ENCODE measurements around the gene DCTN2.
A peak's percentile ranks its signal among the peaks of the same experiment; 100 is the strongest.
"Not testable (repeated sequence)": the region's sequence is repeated elsewhere in the genome, so short reads cannot be mapped to it uniquely, and the experiment has no call there.

Gene DCTN2

DNA sequence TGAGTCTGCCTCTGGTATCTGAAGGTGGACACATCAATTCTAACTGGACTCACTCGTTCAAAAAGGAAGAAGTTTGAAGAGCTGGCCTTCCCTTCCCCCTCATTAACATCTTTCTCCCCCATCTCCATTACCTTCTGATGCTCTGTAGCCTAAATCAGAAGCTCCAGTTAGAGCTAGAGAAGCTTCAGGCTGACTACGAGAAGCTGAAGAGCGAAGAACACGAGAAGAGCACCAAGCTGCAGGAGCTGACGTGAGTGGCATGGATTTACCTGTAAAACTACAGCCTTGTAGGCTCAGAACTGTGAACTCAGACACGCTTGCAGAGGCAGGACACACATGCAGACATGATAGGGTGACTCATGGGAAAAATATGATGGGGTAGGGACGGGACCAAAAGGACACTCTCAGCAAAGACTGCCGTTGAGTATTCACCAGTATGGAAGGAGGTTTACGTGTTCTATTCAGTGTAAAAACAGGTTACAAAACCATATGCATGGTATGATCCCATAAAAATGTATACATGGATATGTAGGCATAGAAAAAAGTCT is 29.7 kb upstream of the DCTN2 start:
- DNase-seq, result no peak

- DNase-seq, result no peak
Measured at GRCh38 chr12:57575771-57576612, 29.0 kb upstream of the DCTN2 start.

DNA sequence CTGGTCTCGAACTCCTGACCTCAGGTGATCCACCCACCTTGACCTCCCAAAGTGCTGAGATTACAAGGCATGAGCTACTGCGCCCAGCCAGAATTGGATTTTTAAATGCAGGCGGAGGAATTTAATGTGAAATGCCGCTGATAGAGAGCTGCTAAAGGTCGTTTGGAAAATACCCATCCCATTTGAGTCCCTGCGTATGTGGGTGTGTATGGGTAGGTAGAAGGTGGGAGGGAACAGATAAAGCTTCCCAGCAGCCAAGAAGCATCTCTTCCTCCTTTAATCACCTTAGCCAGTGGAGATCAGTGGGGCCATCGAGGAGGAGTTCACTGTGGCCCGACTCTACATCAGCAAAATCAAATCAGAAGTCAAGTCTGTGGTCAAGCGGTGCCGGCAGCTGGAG is 27.8 kb upstream of the DCTN2 start:
- DNase-seq, result no peak

DNA sequence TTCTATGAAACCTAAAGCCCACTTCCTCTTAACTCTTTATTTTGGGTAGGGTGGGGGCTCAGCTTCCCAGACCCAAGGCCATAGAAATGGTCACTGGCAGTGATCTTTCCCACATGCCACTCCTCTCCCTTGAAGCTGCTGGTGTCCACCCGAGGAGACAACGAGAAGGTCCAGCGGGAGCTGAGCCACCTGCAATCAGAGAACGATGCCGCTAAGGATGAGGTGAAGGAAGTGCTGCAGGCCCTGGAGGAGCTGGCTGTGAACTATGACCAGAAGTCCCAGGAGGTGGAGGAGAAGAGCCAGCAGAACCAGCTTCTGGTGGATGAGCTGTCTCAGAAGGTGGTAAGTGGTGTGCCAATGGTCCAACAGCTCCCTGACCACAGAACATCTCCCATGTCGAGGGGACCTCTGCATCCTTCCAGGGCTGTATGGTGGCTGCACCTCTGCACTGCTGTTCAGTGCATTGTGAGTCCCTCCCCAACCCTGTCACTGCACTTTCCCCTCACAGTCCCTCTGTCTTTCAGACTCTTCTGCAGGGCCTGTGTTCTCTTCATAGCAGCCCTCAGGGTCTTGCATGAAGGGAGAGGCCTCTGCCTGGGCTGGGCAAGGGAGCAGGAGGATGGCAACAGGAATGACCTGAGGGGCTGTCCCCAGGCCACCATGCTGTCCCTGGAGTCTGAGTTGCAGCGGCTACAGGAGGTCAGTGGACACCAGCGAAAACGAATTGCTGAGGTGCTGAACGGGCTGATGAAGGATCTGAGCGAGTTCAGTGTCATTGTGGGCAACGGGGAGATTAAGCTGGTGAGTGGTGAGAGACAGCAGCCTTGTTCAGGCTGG is 25.2 kb upstream of the DCTN2 start:
- no peak for DNase-seq

DNA sequence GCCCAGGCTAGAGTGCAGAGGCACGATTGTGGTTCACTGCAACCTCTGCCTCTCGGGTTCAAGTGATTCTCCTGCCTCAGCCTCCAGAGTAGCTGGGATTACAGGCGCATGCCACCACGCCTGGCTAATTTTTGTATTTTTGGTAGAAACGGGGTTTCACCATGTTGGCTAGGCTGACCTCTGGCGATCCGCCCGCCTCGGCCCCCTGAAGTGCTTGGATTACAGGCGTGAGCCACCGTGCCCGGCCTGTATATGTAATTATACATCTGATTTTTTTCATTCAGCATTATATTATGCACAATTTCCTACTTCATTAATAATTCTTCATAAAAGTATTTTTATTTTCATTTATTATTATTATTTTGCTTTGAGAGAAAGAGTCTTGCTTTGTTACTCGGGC is 23.4 kb upstream of the DCTN2 start:
- not testable (repeated sequence) for DNase-seq

DNA sequence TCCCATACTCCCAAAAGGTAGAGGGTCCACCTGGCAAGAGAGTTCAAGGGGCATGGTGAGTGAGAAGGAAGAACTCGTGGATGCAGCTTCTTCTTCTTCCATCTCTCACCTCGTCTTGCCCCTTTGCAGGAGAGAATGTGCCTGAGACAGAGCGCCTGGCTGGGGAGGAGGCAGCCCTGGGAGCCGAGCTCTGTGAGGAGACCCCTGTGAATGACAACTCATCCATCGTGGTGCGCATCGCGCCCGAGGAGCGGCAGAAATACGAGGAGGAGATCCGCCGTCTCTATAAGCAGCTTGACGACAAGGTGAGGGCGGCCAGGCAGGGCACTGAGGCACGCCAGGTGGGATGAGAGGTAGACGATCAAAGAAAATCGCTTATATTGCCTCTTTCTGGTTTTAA is 22.9 kb upstream of the DCTN2 start:
- no peak for DNase-seq

GRCh38 chr12:57568838-57569237 is 21.8 kb upstream of the DCTN2 start:
- no peak for DNase-seq

DNA sequence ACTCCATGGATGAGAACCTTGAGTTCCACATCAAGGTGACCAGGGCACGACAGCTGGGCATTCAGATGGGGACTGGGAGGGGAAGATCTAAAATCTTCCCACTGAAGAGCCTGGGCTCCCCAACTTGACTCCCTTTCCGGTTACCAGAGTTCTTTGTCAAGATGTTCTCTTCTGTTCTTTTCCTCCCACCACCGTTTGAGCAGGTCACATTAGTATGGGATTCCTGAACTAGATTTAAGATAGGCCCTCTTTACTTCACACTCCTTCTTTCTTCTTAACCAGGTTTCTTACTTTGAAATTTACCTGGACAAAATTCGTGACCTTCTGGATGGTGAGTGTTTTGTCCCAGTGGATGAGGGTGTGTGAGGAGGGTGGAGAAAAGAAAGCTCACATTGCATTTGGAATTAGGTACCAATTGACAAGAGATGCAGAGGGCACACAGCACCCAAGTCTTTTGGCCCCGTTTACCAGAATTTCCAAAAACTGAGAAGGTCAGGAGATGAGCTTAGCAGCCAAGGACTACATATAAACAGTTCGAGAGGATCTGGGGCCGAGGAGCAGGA is 17.3 kb upstream of the DCTN2 start:
- no peak for DNase-seq

GRCh38 chr12:57563358-57563757 is 16.4 kb upstream of the DCTN2 start:
- DNase-seq, result no peak

- DNase-seq, result not testable (repeated sequence)
Measured at GRCh38 chr12:57561117-57561516, 14.1 kb upstream of the DCTN2 start.

- DNase-seq, result no peak
Measured at GRCh38 chr12:57560516-57560915, 13.5 kb upstream of the DCTN2 start.

DNA sequence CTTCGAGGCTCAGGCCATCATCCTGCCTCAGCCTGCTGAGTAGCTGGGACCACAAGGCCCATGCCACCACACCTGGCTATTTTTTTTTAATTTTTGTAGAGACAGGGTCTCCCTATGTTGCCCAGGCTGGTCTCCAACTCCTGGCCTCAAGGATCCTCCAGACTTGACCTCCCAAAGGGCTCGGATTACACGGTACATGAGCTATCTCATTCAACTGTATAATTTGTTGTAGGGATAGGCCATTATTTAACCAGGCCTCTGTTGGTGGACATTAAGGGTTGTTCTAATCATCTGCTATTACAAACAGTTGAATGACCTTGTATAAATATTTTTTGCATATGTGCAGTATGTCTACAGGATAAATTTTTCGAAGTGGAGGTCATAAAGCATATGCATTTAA is 11.9 kb upstream of the DCTN2 start:
- DNase-seq, result no peak

- DNase-seq, result no peak
Measured at GRCh38 chr12:57554897-57555296, 7.9 kb upstream of the DCTN2 start.

DNA sequence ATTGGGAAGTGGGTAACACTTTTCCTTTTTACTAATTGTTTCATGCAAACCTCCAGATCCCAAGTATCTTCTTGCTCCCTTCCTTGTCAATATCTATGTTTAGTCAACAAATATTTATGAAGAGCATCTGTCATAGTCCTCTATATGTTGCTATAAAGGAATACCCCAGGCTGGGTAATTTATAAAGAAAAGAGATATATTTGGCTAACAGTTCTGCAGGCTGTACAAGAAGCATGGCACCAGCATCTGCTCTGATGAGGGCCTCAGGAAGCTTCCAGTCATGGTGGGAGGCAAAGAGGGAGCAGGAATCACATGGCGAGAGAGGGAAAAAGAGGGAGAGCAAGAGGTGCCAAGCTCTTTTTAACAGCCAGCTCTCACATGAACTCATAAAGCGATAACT is 7.5 kb upstream of the DCTN2 start:
- DNase-seq, result no peak

DNA sequence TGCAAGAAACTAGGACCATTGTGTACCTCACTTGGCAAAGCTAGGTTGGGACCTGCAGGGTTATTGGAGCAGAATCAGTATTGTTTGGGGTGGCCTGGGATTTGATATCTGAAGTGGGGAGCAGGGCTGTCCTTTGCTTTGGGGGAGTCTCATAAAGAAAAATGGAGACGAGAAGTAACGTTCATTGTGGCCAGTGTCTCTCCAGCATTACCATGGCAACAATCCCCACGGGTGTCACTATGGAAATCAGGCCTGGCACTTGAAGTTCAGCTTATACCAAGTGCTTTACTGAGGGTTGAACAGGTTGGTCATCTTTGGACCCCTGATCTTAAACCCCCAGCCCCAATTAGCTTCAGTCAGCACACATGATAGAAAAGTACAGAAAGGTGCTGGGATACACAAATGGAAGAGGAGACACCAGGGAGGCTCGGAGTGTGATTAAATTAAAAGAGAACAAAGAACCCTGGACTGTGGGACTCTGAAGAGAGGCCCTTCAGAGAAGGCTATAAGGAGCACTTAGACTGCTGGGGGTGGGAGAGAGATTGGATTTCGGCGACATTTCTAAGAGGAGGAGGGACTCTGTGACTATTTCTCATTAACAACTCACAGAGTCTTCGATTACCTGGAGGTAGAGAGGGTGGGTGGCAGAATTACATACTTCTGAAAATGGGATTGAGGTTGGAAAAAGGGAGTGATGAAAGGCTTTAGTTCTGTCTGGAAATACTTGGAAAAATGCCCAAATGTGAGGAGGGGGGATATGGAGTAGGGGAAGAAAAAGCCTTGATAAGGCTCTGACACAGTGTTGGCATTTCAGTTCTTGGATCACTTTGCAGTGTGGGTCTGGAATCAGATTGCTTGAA is 6.6 kb upstream of the DCTN2 start:
- DNase-seq, result no peak

- no peak for DNase-seq
Measured at GRCh38 chr12:57552835-57553313, 5.9 kb upstream of the DCTN2 start.

DNA sequence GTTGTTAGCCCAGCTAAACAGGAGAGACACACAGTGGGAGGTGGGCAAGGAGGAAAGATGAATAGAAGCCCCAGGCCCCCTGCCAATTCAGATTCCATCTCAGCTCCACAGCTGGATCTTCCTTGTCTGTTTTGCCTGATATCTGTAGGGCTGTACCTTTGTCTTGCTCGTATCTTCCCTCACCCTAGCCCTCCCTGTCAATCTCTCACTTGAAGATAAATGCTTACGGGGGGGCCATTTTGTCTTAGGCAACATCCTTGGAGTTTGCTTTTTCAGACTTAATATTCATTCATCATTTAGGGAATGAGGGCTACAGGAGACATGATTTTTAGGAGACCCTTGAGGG is 5.3 kb upstream of the DCTN2 start:
- no peak for DNase-seq

DNA sequence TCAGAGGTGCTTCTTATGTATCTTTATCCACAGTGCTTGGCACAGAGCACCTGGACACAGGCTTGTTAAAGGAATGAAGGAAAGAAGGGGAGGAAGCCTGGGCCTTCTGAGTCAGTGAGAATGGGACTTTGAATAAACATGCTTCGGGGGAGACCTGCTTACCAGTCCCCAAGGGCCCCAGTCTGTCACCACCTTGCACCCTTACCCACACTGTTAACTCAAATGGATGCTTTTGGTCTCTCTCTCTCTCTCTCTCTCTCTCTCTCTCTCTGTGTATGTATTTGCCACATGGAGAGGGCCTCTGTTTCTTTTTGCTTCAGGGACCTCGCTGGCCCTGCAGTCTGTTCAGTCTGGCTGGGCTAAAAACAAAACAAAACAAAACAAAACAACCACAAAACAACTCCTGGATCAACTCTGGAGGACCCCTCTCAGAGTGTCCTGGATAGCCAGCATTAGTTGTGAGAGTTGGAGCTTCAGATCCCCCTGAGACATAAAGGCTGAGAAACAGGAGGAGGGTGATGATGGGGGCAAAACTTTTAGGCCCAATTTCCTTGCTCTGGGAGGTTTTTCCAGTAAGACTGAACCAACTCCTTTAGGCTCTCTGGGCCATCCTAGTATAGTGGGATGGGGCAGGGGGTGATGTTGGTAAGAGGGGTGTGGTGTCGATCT is 4.8 kb upstream of the DCTN2 start:
- no peak for DNase-seq

DNA sequence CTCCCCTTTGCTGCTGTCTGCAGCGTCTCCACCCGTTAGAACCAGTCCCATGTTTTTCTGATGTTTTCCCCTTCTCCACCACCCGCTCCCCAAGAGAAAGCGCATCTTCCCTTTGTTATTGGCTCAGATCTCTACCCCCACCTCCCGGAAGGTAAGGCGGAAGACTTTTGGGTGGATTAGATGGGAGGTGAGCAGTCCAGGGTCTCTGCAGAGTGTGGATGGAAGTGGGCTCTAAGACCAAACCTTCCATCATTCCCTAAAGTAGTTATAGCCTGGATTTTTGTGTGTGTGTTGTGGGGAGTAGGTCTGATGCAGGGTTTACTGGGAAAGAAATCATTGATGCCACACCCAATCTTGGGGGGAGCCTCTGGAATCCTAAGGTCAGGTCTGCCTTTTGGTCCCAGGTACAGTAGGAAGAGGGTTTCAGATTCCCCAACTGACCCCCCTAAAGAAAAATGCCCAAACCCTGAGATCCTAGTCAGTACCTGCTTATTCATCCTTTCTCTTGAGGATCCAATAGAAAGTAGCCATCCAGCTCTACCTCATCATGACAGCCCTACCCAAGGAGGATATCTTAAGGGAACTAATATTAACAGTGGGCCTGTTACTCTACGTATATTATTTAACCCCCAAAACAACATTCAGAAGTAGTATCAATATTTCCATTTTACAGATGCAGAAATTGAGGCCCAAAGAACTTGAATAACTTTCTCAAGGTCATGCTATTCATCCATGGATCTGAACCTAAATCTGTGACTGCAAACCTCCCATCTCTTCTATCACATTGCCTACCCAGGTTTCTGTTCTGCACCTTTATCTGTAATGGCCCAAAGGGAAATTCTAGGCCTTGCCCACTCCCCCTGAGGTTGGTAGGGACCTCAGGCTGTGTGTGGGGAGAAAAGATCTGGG is 3.9 kb upstream of the DCTN2 start:
- DNase-seq, result no peak

DNA sequence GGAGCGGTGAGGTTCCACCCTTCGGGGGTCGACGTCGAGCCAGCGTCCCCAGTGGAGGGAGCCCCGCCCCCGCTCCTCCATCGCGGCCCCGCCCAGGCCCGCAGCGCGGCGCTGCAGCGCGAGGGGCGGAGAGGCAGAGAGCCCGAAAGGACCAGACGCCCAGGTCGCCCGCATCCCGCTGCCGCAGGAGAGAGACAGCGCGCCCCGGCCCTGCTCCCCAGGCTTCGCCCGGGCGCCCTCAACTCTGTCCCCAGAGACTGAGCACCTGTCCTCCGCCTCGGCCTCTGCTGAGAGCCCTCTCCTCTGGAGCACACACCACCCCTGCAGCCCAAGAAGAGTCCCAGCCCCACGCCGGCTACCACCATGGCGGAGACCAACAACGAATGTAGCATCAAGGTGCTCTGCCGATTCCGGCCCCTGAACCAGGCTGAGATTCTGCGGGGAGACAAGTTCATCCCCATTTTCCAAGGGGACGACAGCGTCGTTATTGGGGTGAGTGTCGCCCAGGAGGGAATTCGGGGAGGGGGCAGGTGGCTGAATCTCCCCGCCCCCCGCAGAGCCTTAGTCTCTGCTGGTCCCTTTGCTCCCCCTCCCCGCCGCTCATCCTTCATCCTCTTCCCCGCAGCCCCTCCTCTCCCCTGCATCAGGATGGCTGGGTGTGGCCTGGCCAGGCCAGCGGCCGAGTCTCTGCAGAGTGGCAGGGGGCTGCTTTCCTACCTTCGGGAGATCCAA is 3.1 kb upstream of the DCTN2 start, which contains the start of gene KIF5A:
KIF5A (plus strand) TSS at position 136 of the 732 bp plus-strand sequence; CDS start at position 364, 228 bp downstream.
- peak; percentile 50 for DNase-seq

Data from stimulated activated CD4-positive, alpha-beta T cell treated with anti-CD3 and anti-CD28 coated beads, Interleukin-1b, Interleukin-23, amount 100 ng/mL, for 48 hours (primary cell).